Astrocyte of the spinal cord (primary cell): ENCODE results near the gene CC2D2A.

ENCODE experiments used
- DNase-seq: peaks from one replicate; pipeline ENCODE4 v3.0.0; 2011; ENCODE audit warnings: low read depth, low spot score
- H3K4me3 ChIP-seq: 2 replicates; pipeline ENCODE4 v1.5.1; 2011; ENCODE audit warnings: low read depth, mild to moderate bottlenecking, low read length, moderate library complexity
- CTCF ChIP-seq: IDR thresholded peaks from 2 replicates; pipeline ENCODE4 v1.5.1; 2012; ENCODE audit warnings: low read depth, mild to moderate bottlenecking, low read length, inconsistent platforms
- in situ Hi-C: cut with HindIII; loops from 2 replicates; pipeline ENCODE4 v1.10.0; 2017; ENCODE audit warnings: low sequenced_read_pairs

The CC2D2A gene

GRCh38 chr4:15444276-15444675, 25.4 kb upstream of the CC2D2A start:
- in situ Hi-C loops: no loop called here
- H3K4me3 ChIP-seq: no peak overlapping the region
- no peak for TF ChIP-seq CTCF
- no peak for DNase-seq

- no peak for TF ChIP-seq CTCF
- DNase-seq: no peak
- no peak overlapping the region for H3K4me3 ChIP-seq
- in situ Hi-C loops: no loop called here
Observed at GRCh38 chr4:15444879-15445547, 24.7 kb upstream of the CC2D2A start.

GRCh38 chr4:15451181-15451865, 18.4 kb upstream of the CC2D2A start:
- TF ChIP-seq CTCF: no peak
- DNase-seq: peak; percentile 56
- in situ Hi-C loops: no loop called here
- no peak overlapping the region for H3K4me3 ChIP-seq

GRCh38 chr4:15451866-15452765, 17.6 kb upstream of the CC2D2A start:
- peak; percentile 97 for DNase-seq
- no peak for TF ChIP-seq CTCF
- in situ Hi-C loops: no loop called here
- H3K4me3 ChIP-seq: no peak overlapping the region

GRCh38 chr4:15455290-15455689, 14.4 kb upstream of the CC2D2A start:
- no peak for DNase-seq
- no peak for TF ChIP-seq CTCF
- no peak overlapping the region for H3K4me3 ChIP-seq
- in situ Hi-C loops: no loop called here

- in situ Hi-C loops: no loop called here
- peak; percentile 60 for TF ChIP-seq CTCF
- no peak overlapping the region for H3K4me3 ChIP-seq
- DNase-seq: peak; percentile 79
Observed at GRCh38 chr4:15457406-15458201, 12.1 kb upstream of the CC2D2A start.
